HFFc6 (cell line): ENCODE results near the gene DOCK4. TPM values are rescaled to one million over a fixed set of nuclear protein-coding genes. Genes with fewer than 3 reads are reported as not detected.

Experiments used
- DNase-seq: peaks from one replicate; pipeline ENCODE4 v3.0.0-alpha.2; 2018
- H3K27ac Mint-ChIP-seq: 2 replicates; pipeline ENCODE4 v1.8.0; 2020; ENCODE audit warnings: mild to moderate bottlenecking, mixed read lengths
- H3K27me3 Mint-ChIP-seq: 2 replicates; pipeline ENCODE4 v1.8.0; 2021; ENCODE audit warnings: mild to moderate bottlenecking, moderate library complexity, mixed read lengths; ENCODE audit not compliant: insufficient read depth
- H3K36me3 Mint-ChIP-seq: 2 replicates; pipeline ENCODE4 v1.8.0; 2021; ENCODE audit warnings: low read depth, mixed read lengths
- H3K4me1 Mint-ChIP-seq: 2 replicates; pipeline ENCODE4 v1.8.0; 2020; ENCODE audit warnings: low read depth, mixed read lengths
- H3K4me3 Mint-ChIP-seq: 2 replicates; pipeline ENCODE4 v1.8.0; 2020; ENCODE audit warnings: mild to moderate bottlenecking, moderate library complexity, mixed read lengths
- H3K9me3 Mint-ChIP-seq: 2 replicates; pipeline ENCODE4 v1.8.0; 2020; ENCODE audit warnings: mild to moderate bottlenecking, mixed read lengths
- CTCF ChIP-seq: fragments of 200-600 bp; sonication (generic); IDR thresholded peaks from 2 replicates; pipeline ENCODE4 v1.5.0; 2021; ENCODE audit warnings: antibody characterized with exemption, mild to moderate bottlenecking
- total RNA-seq, 6 experiments: library from RNA; stranded (reverse); fragmentation: NEBNext Ultra II Directional; extraction: Animal tissue kit (Norgen Biotek cat#: 25700); gene quantifications; 2 replicates in 1 of 6; 3 replicates in 5 of 6; pipeline ENCODE4 v1.2.3, GENCODE V29; 2021

The DOCK4 gene
- total RNA-seq, 6 experiments from 2014 or later: 2.2 to 3.9 (median 3.3) TPM

DNA sequence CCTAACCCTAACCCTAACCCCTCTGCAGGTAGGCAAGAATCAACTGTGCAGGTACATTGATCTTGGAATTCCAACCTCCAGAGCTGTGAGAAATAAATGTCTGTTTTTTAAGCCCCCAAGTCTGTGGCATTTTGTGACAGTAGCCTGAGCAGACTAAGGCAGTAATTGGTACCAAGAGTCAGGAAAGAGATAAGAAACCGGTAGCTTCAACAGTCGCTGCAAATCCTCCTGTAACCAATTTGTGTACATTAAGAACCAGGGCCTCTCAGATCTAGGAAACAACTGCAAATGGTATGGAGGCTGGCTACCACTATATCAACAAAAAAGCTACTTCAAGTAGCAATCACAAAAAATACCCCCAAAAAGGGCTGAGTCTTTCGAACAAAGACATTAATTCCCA, 67.3 kb downstream of the DOCK4 start:
- H3K27me3 Mint-ChIP-seq: no peaks in the 10 kb centered on the region
- H3K4me1 Mint-ChIP-seq: peaks cover 11% of the 10 kb centered on the region
- no peak overlapping the region for H3K4me3 Mint-ChIP-seq
- no peak for TF ChIP-seq CTCF
- H3K9me3 Mint-ChIP-seq: no peaks in the 10 kb centered on the region
- H3K27ac Mint-ChIP-seq: no peak overlapping the region
- no peak for DNase-seq
- H3K36me3 Mint-ChIP-seq: no peaks in the 10 kb centered on the region

GRCh38 chr7:112138325-112138852, 67.8 kb downstream of the DOCK4 start:
- DNase-seq: no peak
- Mint-ChIP-seq H3K4me3 (no peak overlapping the region), H3K9me3 (no peaks in the 10 kb centered on the region), H3K4me1 (peaks cover 5% of the 10 kb centered on the region), H3K36me3 (no peaks in the 10 kb centered on the region), H3K27ac (no peak overlapping the region), H3K27me3 (no peaks in the 10 kb centered on the region)
- TF ChIP-seq CTCF: no peak

DNA sequence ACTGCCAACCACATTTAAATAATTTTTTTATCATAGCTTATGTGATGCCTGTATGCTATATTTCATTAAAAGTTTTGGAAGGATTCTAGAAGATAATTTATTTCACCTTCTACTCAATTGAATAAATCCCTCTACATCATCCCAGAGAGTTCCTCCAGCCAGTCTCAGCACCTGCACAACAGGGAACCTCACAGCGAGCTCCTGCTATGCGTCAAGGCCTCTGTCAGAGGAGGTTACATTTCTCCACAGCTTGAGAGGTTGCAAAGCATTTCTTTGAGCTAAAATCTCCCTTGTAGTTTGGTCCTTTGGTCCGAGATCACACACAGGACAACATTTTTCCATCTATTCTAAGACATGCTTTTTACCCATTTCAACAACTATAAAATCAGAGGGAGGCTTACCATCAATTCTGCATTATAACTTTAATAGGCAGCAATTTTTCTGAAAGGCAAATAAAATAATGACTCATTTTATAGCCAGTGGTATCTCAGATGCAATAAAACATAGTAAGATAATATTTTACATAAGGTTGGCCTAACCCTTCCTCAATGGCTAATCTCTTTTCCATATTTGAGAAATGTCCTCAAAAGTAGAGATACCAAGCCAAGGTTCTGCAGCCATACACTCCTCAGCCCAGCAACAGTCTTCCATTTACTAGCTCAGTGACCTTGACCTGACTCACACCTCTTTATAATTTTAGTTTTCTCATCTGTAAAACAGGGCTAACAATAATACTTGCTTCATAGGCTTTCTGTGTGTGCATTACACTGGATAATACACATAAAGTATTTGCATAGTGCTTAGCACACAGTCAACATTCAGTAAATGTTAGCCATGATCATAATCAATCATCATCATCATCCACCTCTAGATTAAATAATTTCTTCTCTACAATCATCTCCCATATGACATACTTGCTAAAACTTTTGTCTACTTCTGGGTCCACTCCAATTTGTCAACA, 68.8 kb downstream of the DOCK4 start:
- no peaks in the 10 kb centered on the region for H3K27me3 Mint-ChIP-seq
- no peak for TF ChIP-seq CTCF
- H3K4me1 Mint-ChIP-seq: peaks cover 7% of the 10 kb centered on the region
- no peak overlapping the region for H3K27ac Mint-ChIP-seq
- no peaks in the 10 kb centered on the region for H3K9me3 Mint-ChIP-seq
- DNase-seq: no peak
- no peak overlapping the region for H3K4me3 Mint-ChIP-seq
- no peaks in the 10 kb centered on the region for H3K36me3 Mint-ChIP-seq

- no peak for TF ChIP-seq CTCF
- no peaks in the 10 kb centered on the region for H3K27me3 Mint-ChIP-seq
- H3K4me3 Mint-ChIP-seq: no peak overlapping the region
- DNase-seq: no peak
- H3K27ac Mint-ChIP-seq: no peak overlapping the region
- H3K9me3 Mint-ChIP-seq: no peaks in the 10 kb centered on the region
- H3K4me1 Mint-ChIP-seq: peaks cover 13% of the 10 kb centered on the region
- no peaks in the 10 kb centered on the region for H3K36me3 Mint-ChIP-seq
These were observed 69.8 kb downstream of the DOCK4 start for GRCh38 chr7:112136271-112137008.

DNA sequence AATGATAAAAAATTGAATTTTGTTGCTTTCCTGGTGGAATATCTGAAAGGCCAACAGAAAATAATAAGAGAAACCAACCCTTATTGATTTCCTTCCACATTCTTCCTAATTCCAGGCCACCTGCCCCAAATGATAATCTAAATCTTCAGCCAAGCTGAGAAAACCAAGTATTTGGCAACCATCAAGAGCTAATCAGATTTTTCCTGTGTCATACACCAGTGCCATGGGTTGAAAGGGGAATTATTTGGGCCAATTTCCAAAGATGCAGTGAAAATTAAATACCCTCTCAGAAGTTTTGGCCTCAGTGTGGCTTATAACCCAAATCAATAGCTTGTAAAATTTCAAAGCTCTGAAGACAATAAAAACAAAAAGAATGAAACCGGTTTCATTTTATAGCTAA, 70.4 kb downstream of the DOCK4 start:
- Mint-ChIP-seq H3K9me3 (no peaks in the 10 kb centered on the region), H3K36me3 (no peaks in the 10 kb centered on the region), H3K27me3 (no peaks in the 10 kb centered on the region), H3K4me1 (peaks cover 13% of the 10 kb centered on the region), H3K4me3 (no peak overlapping the region), H3K27ac (no peak overlapping the region)
- TF ChIP-seq CTCF: no peak
- no peak for DNase-seq
